Endothelial cell of umbilical vein (primary cell): ENCODE measurements around the gene SCYL1.

Experiments
- EZH2 ChIP-seq: IDR thresholded peaks from 2 replicates; pipeline ENCODE4 v1.6.1; 2012; ENCODE audit warnings: borderline replicate concordance, low read depth, mild to moderate bottlenecking, moderate library complexity, low read length, inconsistent platforms; ENCODE audit not compliant: severe bottlenecking
- FOS ChIP-seq: IDR thresholded peaks from 2 replicates; pipeline ENCODE4 v1.6.1; 2011; ENCODE audit warnings: mild to moderate bottlenecking, low read length, moderate library complexity, borderline replicate concordance; ENCODE audit not compliant: insufficient read depth
- JUN ChIP-seq: IDR thresholded peaks from 2 replicates; pipeline ENCODE4 v1.6.1; 2011; ENCODE audit warnings: borderline replicate concordance, low read depth; ENCODE audit not compliant: insufficient read length, insufficient read depth
- MYC ChIP-seq: IDR thresholded peaks from one replicate; pipeline ENCODE4 v1.6.1; 2011; ENCODE audit warnings: mild to moderate bottlenecking, low read depth, low read length
- POLR2A ChIP-seq: IDR thresholded peaks from 2 replicates; pipeline ENCODE4 v1.6.1; 2012; ENCODE audit warnings: low read depth, mild to moderate bottlenecking, control low read depth, low read length
- POLR2AphosphoS5 ChIP-seq: IDR thresholded peaks from 2 replicates; pipeline ENCODE4 v1.6.1; 2012; ENCODE audit warnings: low read depth, mild to moderate bottlenecking, control low read depth, low read length, moderate library complexity; ENCODE audit not compliant: insufficient read depth
- TF ChIP-seq, protein P1 (sequence below), 2 donors: IDR thresholded peaks; 1 replicate in 1 of 2; 2 replicates in 1 of 2; pipeline ENCODE4 v1.5.1; 2011; ENCODE audit warnings: low read length in 2 of 2, mild to moderate bottlenecking in 2 of 2, moderate library complexity in 2 of 2, control low read depth in 1 of 2, inconsistent platforms in 1 of 2, low read depth in 1 of 2; ENCODE audit not compliant: insufficient read depth in 1 of 2; ENCODE audit errors: extremely low read depth in 1 of 2
- TF ChIP-seq, protein P2 (sequence below): IDR thresholded peaks from 2 replicates; pipeline ENCODE4 v1.6.1; 2011; ENCODE audit not compliant: insufficient read depth, insufficient read length

DNA sequence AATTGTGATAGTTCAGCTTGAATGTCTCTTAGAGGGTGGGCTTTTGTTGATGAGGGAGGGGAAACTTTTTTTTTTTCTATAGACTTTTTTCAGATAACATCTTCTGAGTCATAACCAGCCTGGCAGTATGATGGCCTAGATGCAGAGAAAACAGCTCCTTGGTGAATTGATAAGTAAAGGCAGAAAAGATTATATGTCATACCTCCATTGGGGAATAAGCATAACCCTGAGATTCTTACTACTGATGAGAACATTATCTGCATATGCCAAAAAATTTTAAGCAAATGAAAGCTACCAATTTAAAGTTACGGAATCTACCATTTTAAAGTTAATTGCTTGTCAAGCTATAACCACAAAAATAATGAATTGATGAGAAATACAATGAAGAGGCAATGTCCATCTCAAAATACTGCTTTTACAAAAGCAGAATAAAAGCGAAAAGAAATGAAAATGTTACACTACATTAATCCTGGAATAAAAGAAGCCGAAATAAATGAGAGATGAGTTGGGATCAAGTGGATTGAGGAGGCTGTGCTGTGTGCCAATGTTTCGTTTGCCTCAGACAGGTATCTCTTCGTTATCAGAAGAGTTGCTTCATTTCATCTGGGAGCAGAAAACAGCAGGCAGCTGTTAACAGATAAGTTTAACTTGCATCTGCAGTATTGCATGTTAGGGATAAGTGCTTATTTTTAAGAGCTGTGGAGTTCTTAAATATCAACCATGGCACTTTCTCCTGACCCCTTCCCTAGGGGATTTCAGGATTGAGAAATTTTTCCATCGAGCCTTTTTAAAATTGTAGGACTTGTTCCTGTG, 22.1 kb upstream of the SCYL1 start:
- TF ChIP-seq, protein P1, sequence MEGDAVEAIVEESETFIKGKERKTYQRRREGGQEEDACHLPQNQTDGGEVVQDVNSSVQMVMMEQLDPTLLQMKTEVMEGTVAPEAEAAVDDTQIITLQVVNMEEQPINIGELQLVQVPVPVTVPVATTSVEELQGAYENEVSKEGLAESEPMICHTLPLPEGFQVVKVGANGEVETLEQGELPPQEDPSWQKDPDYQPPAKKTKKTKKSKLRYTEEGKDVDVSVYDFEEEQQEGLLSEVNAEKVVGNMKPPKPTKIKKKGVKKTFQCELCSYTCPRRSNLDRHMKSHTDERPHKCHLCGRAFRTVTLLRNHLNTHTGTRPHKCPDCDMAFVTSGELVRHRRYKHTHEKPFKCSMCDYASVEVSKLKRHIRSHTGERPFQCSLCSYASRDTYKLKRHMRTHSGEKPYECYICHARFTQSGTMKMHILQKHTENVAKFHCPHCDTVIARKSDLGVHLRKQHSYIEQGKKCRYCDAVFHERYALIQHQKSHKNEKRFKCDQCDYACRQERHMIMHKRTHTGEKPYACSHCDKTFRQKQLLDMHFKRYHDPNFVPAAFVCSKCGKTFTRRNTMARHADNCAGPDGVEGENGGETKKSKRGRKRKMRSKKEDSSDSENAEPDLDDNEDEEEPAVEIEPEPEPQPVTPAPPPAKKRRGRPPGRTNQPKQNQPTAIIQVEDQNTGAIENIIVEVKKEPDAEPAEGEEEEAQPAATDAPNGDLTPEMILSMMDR (IDR thresholded peaks at IDR 0.05; ENCODE audit: extremely low read depth in 1 of 2, insufficient read depth in 1 of 2, low read depth in 1 of 2, low read length in 2 of 2): no peak
- TF ChIP-seq POLR2AphosphoS5 (peak; percentile 67), EZH2 (no peak), POLR2A (peak; percentile 83), JUN (no peak), FOS (peak; percentile 42), MYC (no peak)
- TF ChIP-seq, protein P2, sequence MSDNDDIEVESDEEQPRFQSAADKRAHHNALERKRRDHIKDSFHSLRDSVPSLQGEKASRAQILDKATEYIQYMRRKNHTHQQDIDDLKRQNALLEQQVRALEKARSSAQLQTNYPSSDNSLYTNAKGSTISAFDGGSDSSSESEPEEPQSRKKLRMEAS: no peak
